HCT116 (cell line): Measurements from ENCODE around the gene MOB3A. TPM values are rescaled to one million over a fixed set of nuclear protein-coding genes. Genes with fewer than 3 reads are reported as not detected.

Experiments
- ATAC-seq: fragments of 200-7000 bp; cut with Tn5 transposase; 2 replicates; pipeline ENCODE4 v1.9.1; 2020; ENCODE audit warnings: mild to moderate bottlenecking, moderate library complexity
- BruUV-seq: library from RNA; stranded (reverse); fragments of 400-500 nt; replicated peaks from 2 replicates; lab custom pipeline; 2021; lab: Mats Ljungman, UMichigan
- CTCF ChIA-PET: fragments of 300-600 bp; sonication (Branson Sonifier 250); formaldehyde crosslinking; loops from one replicate; lab custom pipeline; 2021; ENCODE audit warnings: antibody characterized with exemption; lab: Charles Lee
- POLR2A ChIA-PET: fragments of 300-600, 350-600 bp; sonication (Branson Sonifier 250); formaldehyde crosslinking; loops from one replicate; lab custom pipeline; 2021; ENCODE audit warnings: antibody characterized with exemption; lab: Charles Lee
- RAD21 ChIA-PET, 2 experiments: fragments of 300-600 bp; sonication (Branson Sonifier 250); formaldehyde crosslinking; loops; one replicate each; lab custom pipeline; 2023; ENCODE audit warnings: low total read pairs in 2 of 2; ENCODE audit not compliant: uncharacterized antibody in 2 of 2, unreplicated experiment in 2 of 2, low non-redundant PET in 1 of 2; lab: Charles Lee
- DNase-seq: peaks from one replicate; pipeline ENCODE4 v3.0.0-alpha.2; 2010; ENCODE audit warnings: low read depth, low spot score
- H2AFZ ChIP-seq: fragments of 200-600 bp; shearing (Covaris generic), sonication (generic); 2 replicates; pipeline ENCODE4 v1.6.1; 2017; ENCODE audit warnings: low read depth, mixed run types, mixed read lengths, antibody characterized with exemption, low read length; ENCODE audit not compliant: poor library complexity, severe bottlenecking
- H3K27ac ChIP-seq: 2 replicates; pipeline ENCODE4 v1.5.1; 2012; ENCODE audit warnings: low read depth, low read length
- H3K27me3 ChIP-seq: fragments of 200-600 bp; sonication (generic); 2 replicates; pipeline ENCODE4 v1.6.1; 2016; ENCODE audit warnings: mixed run types, low read length, mixed read lengths; ENCODE audit not compliant: insufficient read depth
- H3K36me3 ChIP-seq, 2 experiments: fragments of 200-500 bp in 1 of 2; fragments of 200-600 bp in 1 of 2; sonication (Bioruptor generic) in 1 of 2; sonication (generic) in 1 of 2; 2 replicates each; pipeline versions ENCODE4 v1.5.1 to v1.6.1; 2014 to 2016; ENCODE audit warnings: low read length in 2 of 2, inconsistent platforms in 1 of 2, mixed read lengths in 1 of 2, mixed run types in 1 of 2; ENCODE audit not compliant: insufficient read depth in 2 of 2, control insufficient read depth in 1 of 2
- H3K4me1 ChIP-seq, 2 experiments: fragments of 200-600 bp in 1 of 2; sonication (generic) in 1 of 2; 2 replicates each; pipeline versions ENCODE4 v1.5.1 to v1.6.1; 2012 to 2017; ENCODE audit warnings: low read length in 2 of 2, inconsistent platforms in 1 of 2, mild to moderate bottlenecking in 1 of 2, mixed read lengths in 1 of 2, mixed run types in 1 of 2, moderate library complexity in 1 of 2; ENCODE audit not compliant: insufficient read depth in 2 of 2, control insufficient read depth in 1 of 2
- H3K4me2 ChIP-seq: fragments of 200-600 bp; sonication (generic); 2 replicates; pipeline ENCODE4 v1.6.1; 2017; ENCODE audit warnings: mixed run types, low read length, mixed read lengths
- H3K4me3 ChIP-seq, 2 experiments: fragments of 200-600 bp in 1 of 2; sonication (generic) in 1 of 2; replicated peaks in 1 of 2; 2 replicates each; pipeline ENCODE4 v1.5.1; 2011 to 2016; ENCODE audit warnings: low read length in 2 of 2, control low read depth in 1 of 2, low read depth in 1 of 2, mild to moderate bottlenecking in 1 of 2, mixed read lengths in 1 of 2, mixed run types in 1 of 2
- H3K79me2 ChIP-seq: fragments of 200-600 bp; sonication (generic); 2 replicates; pipeline ENCODE4 v1.6.1; 2017; ENCODE audit warnings: mild to moderate bottlenecking, mixed run types, low read length, moderate library complexity, mixed read lengths; ENCODE audit not compliant: insufficient read depth
- H3K9ac ChIP-seq: fragments of 200-600 bp; sonication (generic); 2 replicates; pipeline ENCODE4 v1.6.1; 2016; ENCODE audit warnings: low read length, mixed read lengths
- H3K9me2 ChIP-seq: fragments of 200-600 bp; sonication (generic), shearing (Covaris generic); 2 replicates; pipeline ENCODE4 v1.6.1; 2017; ENCODE audit warnings: mixed run types, mild to moderate bottlenecking, moderate library complexity; ENCODE audit not compliant: insufficient read depth
- H3K9me3 ChIP-seq, 2 experiments: fragments of 200-500 bp in 1 of 2; fragments of 200-600 bp in 1 of 2; sonication (Bioruptor generic) in 1 of 2; sonication (generic) in 1 of 2; 2 replicates each; pipeline ENCODE4 v1.6.1; 2014 to 2017; ENCODE audit warnings: low read length in 2 of 2, mixed read lengths in 2 of 2, inconsistent platforms in 1 of 2, low read depth in 1 of 2, mild to moderate bottlenecking in 1 of 2, mixed run types in 1 of 2, moderate library complexity in 1 of 2; ENCODE audit not compliant: control insufficient read depth in 1 of 2, insufficient read depth in 1 of 2
- H4K20me1 ChIP-seq: fragments of 200-600 bp; sonication (generic), shearing (Covaris generic); 2 replicates; pipeline ENCODE4 v1.6.1; 2017; ENCODE audit warnings: mixed run types, mild to moderate bottlenecking, moderate library complexity; ENCODE audit not compliant: insufficient read depth
- CEBPB ChIP-seq: IDR thresholded peaks from 2 replicates; pipeline ENCODE4 v1.6.1; 2012; ENCODE audit warnings: low read depth
- POLR2A ChIP-seq: IDR thresholded peaks from 2 replicates; pipeline ENCODE4 v1.7.0; 2011; ENCODE audit warnings: borderline replicate concordance; ENCODE audit not compliant: insufficient read depth, insufficient read length; ENCODE audit errors: extremely low read depth
- RAD21 ChIP-seq: IDR thresholded peaks from 2 replicates; pipeline ENCODE4 v1.6.1; 2012; ENCODE audit warnings: low read depth, mild to moderate bottlenecking
- SRF ChIP-seq: IDR thresholded peaks from 2 replicates; pipeline ENCODE4 v1.6.1; 2012; ENCODE audit warnings: low read depth
- TCF7L2 ChIP-seq: IDR thresholded peaks from 2 replicates; pipeline ENCODE4 v1.7.0; 2011; ENCODE audit warnings: borderline replicate concordance, inconsistent platforms; ENCODE audit not compliant: insufficient read depth, insufficient read length; ENCODE audit errors: extremely low read depth
- ZFX ChIP-seq: fragments of 450-650 bp; IDR thresholded peaks from 2 replicates; pipeline ENCODE4 v1.6.1; 2017
- ZNF274 ChIP-seq: fragments of 200-500 bp; sonication (Bioruptor generic); IDR thresholded peaks from 2 replicates; pipeline ENCODE4 v1.6.1; 2014; ENCODE audit warnings: mild to moderate bottlenecking, low read depth, low read length, inconsistent platforms
- intact Hi-C: fragments of 100-400 bp; cut with micrococcal nuclease; formaldehyde crosslinking; loops from 2 replicates; pipeline ENCODE4 v1.10.0; 2022
- total RNA-seq: library from RNA; stranded (reverse); gene quantifications from one replicate; pipeline ENCODE4 v1.2.1, GENCODE V29; 2021; ENCODE audit not compliant: unreplicated experiment
- TF ChIP-seq, protein P1 (sequence below): IDR thresholded peaks from 2 replicates; pipeline ENCODE4 v1.6.1; 2012
- TF ChIP-seq, protein P2 (sequence below), 3 experiments: fragments of 200-600 bp in 1 of 3; sonication (generic) in 1 of 3; IDR thresholded peaks in 2 of 3; conservative IDR thresholded peaks in 1 of 3; 2 replicates each; pipeline ENCODE4 v1.5.1; 2012 to 2017; ENCODE audit warnings: low read depth in 2 of 3, low read length in 2 of 3, antibody characterized with exemption in 1 of 3, borderline replicate concordance in 1 of 3, control low read depth in 1 of 3, mild to moderate bottlenecking in 1 of 3, mixed read lengths in 1 of 3, mixed run types in 1 of 3, moderate library complexity in 1 of 3; ENCODE audit not compliant: insufficient read depth in 1 of 3

Gene MOB3A
- total RNA-seq, 1 experiment from 2014 or later = 32.1 TPM

DNA sequence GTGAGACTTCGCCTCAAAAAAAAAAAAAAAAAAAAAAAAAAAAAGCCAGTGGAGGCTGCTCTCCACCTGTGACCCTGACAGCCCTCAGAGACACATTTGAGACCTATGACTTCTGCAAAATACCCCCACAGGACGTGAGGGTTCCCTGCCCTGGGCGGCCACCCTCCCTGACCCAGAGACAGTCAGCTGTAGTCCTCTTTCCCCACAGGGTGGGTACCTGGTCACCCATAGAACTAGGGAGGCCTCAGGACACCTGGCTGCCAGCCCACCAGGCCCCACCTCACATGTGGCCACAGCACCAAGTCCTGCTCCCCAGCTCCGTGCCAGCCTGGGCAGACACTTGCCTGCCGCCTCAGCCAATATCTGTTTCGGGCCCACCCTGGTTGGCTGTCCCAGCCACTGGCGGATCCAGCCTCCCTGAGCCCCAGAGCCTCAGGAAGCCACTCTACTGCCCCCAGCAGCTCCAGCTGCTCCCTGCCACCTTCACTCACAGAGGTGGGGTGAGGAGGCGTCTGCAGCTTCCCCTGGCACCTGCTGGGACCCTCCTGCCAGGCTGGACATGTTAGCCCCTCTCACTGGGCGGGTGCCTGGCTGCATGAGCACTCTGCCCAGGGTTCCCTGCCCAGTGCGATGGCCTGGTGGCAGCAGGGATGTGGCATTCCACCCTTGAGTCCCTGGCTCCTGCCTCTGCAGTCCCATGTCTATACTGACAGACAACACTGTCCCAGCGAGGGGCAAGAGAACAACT is 52.0 kb downstream of the MOB3A start:
- ChIA-PET RAD21 (no interaction called here), POLR2A (interaction anchor here (1.5 kb wide), 1 partner anchor 12 kb away, joined by 6 read pairs; no protein-coding TSS in a partner anchor), CTCF (interaction anchor here (0.7 kb wide), 1 partner anchor 16 kb away, joined by 3 read pairs; no protein-coding TSS in a partner anchor)
- Histone ChIP-seq H3K4me3 (no peak overlapping the region), H3K27me3 (no peaks in the 10 kb centered on the region), H3K4me2 (no peak overlapping the region), H2AFZ (no peak overlapping the region), H3K9ac (no peak overlapping the region), H3K27ac (peak overlapping the region; percentile 32; the same call in 1 of the 2 replicates), H3K4me1 (peaks cover 45 to 76% of the 10 kb centered on the region in 2 experiments), H3K9me2 (no peaks in the 10 kb centered on the region), H3K36me3 (peaks cover 16 to 39% of the 10 kb centered on the region in 2 experiments; a peak in 3 of 4 replicates), H3K9me3 (no peaks in the 10 kb centered on the region), H3K79me2 (peaks cover 45% of the 10 kb centered on the region; the same call in 1 of the 2 replicates), H4K20me1 (peaks cover 5% of the 10 kb centered on the region; the same call in 1 of the 2 replicates)
- intact Hi-C loops = no loop called here
- DNase-seq (no peak), ATAC-seq (no peak)
- TF ChIP-seq ZFX = no peak
- TF ChIP-seq POLR2A = no peak
- no peak for TF ChIP-seq RAD21
- TF ChIP-seq, protein P1, sequence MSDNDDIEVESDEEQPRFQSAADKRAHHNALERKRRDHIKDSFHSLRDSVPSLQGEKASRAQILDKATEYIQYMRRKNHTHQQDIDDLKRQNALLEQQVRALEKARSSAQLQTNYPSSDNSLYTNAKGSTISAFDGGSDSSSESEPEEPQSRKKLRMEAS = no peak
- TF ChIP-seq CEBPB = no peak
- no peak for TF ChIP-seq SRF
- TF ChIP-seq ZNF274 = no peak
- TF ChIP-seq TCF7L2 = no peak
- TF ChIP-seq, protein P2, sequence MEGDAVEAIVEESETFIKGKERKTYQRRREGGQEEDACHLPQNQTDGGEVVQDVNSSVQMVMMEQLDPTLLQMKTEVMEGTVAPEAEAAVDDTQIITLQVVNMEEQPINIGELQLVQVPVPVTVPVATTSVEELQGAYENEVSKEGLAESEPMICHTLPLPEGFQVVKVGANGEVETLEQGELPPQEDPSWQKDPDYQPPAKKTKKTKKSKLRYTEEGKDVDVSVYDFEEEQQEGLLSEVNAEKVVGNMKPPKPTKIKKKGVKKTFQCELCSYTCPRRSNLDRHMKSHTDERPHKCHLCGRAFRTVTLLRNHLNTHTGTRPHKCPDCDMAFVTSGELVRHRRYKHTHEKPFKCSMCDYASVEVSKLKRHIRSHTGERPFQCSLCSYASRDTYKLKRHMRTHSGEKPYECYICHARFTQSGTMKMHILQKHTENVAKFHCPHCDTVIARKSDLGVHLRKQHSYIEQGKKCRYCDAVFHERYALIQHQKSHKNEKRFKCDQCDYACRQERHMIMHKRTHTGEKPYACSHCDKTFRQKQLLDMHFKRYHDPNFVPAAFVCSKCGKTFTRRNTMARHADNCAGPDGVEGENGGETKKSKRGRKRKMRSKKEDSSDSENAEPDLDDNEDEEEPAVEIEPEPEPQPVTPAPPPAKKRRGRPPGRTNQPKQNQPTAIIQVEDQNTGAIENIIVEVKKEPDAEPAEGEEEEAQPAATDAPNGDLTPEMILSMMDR (IDR thresholded peaks at IDR 0.05 in 2 of 3, conservative IDR thresholded peaks at IDR 0.05 in 1 of 3; ENCODE audit: borderline replicate concordance in 1 of 3, insufficient read depth in 1 of 3, low read depth in 2 of 3, low read length in 2 of 3) = no peak
- BruUV-seq = no TSS peak
